ENCODE data around the gene CRKL. TPM values are rescaled to one million over a fixed set of nuclear protein-coding genes. Genes with fewer than 3 reads are reported as not detected.
"Not testable (repeated sequence)": the region's sequence is repeated elsewhere in the genome, so short reads cannot be mapped to it uniquely, and the experiment has no call there.

Gene CRKL
- total RNA-seq, 4 donors from 2014 or later = 29.4 to 74.2 (median 57.6) TPM

DNA sequence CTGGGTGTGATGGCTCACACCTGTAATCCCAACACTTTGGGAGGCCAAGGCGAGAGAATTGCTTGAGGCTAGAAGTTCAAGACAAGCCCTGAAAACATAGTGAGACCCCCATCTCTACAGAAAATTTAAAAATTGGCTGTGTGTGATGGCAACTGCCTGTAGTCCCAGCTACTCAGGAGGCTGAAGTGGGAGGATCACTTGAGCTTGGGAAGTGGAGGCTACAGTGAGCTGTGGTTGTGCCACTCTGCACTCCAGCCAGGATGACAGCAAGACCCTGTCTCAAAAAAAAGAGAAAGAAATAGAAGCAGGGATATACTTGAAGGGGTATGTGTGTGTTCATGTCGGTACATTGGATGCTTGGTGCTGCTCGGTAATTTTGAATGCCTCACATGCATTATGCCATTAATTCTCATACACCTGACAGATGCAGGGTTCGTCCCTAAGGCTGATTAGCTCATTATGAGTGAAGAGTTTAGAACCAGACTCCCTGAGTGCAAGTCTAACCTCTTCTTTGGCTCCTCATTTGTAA lies 14.0 kb downstream of the CRKL start:
- Histone ChIP-seq H3K9me3 (no peaks in the 10 kb centered on the region), H3K36me3 (no peaks in the 10 kb centered on the region), H3K4me1 (no peaks in the 10 kb centered on the region), H3K4me3 (no peak overlapping the region), H3K27me3 (no peaks in the 10 kb centered on the region), H3K27ac (no peak overlapping the region)
- no peak for DNase-seq
- intact Hi-C loops (cut with DNase I; ENCODE audit: low total_unique reads) = no loop called here
- TF ChIP-seq, protein P1, sequence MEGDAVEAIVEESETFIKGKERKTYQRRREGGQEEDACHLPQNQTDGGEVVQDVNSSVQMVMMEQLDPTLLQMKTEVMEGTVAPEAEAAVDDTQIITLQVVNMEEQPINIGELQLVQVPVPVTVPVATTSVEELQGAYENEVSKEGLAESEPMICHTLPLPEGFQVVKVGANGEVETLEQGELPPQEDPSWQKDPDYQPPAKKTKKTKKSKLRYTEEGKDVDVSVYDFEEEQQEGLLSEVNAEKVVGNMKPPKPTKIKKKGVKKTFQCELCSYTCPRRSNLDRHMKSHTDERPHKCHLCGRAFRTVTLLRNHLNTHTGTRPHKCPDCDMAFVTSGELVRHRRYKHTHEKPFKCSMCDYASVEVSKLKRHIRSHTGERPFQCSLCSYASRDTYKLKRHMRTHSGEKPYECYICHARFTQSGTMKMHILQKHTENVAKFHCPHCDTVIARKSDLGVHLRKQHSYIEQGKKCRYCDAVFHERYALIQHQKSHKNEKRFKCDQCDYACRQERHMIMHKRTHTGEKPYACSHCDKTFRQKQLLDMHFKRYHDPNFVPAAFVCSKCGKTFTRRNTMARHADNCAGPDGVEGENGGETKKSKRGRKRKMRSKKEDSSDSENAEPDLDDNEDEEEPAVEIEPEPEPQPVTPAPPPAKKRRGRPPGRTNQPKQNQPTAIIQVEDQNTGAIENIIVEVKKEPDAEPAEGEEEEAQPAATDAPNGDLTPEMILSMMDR (IDR thresholded peaks at IDR 0.05) = no peak

DNA sequence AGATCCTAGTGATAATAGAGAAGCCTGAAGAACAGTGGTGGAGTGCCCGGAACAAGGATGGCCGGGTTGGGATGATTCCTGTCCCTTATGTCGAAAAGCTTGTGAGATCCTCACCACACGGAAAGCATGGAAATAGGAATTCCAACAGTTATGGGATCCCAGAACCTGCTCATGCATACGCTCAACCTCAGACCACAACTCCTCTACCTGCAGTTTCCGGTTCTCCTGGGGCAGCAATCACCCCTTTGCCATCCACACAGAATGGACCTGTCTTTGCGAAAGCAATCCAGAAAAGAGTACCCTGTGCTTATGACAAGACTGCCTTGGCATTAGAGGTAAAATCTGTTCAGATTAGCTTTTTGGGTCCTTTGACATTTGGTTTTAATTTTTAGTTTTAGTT lies 16.7 kb downstream of the CRKL start:
- Histone ChIP-seq H3K4me3 (no peak overlapping the region), H3K9me3 (no peaks in the 10 kb centered on the region), H3K27ac (no peak overlapping the region), H3K27me3 (no peaks in the 10 kb centered on the region), H3K4me1 (peaks cover 0 to 5% of the 10 kb centered on the region in 2 donors), H3K36me3 (no peaks in the 10 kb centered on the region)
- intact Hi-C loops (cut with DNase I; ENCODE audit: low total_unique reads) = no loop called here
- no peak for DNase-seq
- TF ChIP-seq, protein P1 (IDR thresholded peaks at IDR 0.05) = no peak
- TF ChIP-seq POLR2A (IDR thresholded peaks at IDR 0.05) = no peak

DNA sequence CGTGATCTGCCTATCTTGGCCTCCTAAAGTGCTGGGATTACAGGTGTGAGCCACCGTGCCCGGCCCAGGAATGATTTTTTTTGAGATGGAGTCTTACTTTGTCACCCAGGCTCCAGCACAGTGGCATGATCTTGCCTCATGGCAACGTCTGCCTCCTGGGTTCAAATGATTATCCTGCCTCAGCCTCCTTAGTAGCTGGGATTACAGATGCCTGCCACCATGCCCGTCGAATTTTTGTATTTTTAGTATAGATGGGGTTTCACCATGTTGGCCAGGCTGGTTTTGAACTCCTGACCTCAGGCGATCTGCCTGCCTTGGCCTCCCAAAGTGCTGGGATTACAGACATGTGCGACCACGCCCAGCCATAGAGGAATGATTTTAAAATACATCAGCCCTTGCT lies 17.8 kb downstream of the CRKL start:
- H3K9me3 ChIP-seq; DNase-seq; H3K36me3 ChIP-seq; H3K4me1 ChIP-seq; H3K27ac ChIP-seq; intact Hi-C loops (cut with DNase I; ENCODE audit: low total_unique reads); H3K4me3 ChIP-seq; H3K27me3 ChIP-seq: not testable (repeated sequence)

DNA sequence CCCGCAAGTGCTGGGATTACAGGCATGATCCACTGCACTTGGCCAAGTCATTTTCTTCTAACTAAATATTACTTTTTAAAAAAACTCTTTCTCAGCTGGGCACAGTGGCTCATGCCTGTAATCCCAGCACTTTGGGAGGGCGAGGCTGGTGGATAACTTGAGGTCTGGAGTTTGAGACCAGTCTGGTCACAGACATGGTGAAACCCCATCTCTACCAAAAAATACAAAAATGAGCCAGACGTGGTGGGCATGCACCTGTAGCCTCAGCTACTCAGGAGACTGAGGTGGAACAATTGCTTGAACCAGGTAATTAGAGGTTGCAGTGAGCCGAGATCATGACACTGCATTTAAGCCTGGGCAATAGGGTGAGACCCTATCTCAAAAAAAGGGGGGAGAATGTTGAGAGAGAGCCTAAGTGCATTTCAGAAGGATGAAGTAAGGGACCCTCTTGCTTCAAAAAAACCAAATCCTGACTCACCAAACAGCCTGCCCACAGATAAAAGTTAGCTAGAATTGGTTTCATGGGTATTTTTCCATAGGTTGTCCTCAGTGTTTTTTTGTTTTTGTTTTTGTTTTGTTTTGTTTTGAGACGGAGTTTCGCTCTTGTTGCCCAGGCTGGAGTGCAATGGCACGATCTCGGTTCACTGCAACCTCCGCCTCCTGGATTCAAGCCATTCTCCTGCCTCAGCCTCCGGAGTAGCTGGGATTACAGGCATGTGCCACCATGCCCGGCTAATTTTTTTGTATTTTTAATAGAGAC lies 18.8 kb downstream of the CRKL start:
- H3K4me3 ChIP-seq; intact Hi-C loops (cut with DNase I; ENCODE audit: low total_unique reads); H3K4me1 ChIP-seq; H3K36me3 ChIP-seq; H3K27me3 ChIP-seq; H3K9me3 ChIP-seq; DNase-seq; H3K27ac ChIP-seq: not testable (repeated sequence)

DNA sequence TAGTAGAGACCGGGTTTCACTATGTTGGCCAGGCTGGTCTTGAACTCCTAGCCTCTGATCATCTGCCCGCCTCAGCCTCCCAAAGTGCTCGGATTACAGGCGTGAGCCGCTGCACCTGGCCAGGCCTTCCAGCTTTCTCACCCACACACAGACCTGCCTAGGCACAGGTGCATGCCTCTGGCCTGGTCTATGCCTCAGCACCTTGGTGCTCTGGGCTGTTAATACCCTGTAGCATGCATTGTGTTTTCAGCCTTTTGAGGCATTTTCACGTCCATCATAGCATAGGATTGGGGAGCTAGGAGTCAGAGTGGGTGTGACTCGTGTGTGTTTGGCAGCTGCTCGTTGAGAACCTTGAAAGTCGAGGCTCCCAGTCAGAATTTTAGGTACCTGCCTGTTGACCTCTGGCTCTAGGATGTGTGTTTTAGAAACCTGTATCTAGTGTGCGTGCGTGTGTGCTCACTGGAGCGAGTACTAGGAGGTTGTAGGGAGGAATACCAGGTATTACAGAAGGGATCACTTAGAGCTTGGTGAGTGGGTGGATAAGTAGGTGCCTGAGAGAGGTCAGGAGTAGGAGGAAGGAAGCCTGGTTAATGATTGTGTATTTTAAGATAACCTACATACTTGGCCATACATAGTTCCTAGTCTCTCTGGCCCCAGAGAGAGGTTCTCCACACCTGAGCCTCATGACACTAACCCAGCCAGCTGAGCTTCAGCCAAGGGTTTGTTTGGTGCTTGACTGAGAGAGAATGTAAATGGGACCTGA lies 20.0 kb downstream of the CRKL start:
- Histone ChIP-seq H3K36me3 (no peaks in the 10 kb centered on the region), H3K4me3 (no peak overlapping the region), H3K9me3 (no peaks in the 10 kb centered on the region), H3K27ac (no peak overlapping the region), H3K4me1 (peaks cover 0 to 5% of the 10 kb centered on the region in 2 donors), H3K27me3 (no peaks in the 10 kb centered on the region)
- no peak for TF ChIP-seq POLR2A (IDR thresholded peaks at IDR 0.05)
- TF ChIP-seq, protein P1 (IDR thresholded peaks at IDR 0.05) = no peak
- intact Hi-C loops (cut with DNase I; ENCODE audit: low total_unique reads) = no loop called here
- DNase-seq = no peak
